ENCODE results near the gene CELSR1. TPM values are rescaled to one million over a fixed set of nuclear protein-coding genes. Genes with fewer than 3 reads are reported as not detected.

CELSR1 gene
- total RNA-seq, 1 experiment from 2014 or later: 33.2 TPM

DNA sequence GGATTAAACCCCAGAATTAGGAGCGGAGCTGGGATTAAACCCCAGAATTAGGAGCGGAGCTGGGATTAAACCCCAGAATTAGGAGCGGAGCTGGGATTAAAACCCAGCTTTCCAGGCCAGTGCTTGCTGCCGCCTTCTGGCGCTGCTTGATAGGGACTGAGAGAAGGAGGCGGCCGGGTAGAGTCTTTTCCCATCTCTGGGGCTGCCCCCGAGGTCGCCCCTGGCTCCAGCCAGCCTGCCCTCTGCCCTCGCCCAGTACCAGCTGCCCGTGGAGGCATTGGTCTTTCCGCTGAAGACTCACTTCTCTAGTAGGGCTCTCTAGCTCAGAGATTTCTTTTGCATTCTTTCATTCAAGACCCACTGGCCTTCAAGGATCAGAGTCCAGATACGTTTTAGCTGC, 196.7 kb downstream of the CELSR1 start:
- intact Hi-C loops (cut with micrococcal nuclease; ENCODE audit: unreplicated experiment): no loop called here
- TF ChIP-seq, protein P1, sequence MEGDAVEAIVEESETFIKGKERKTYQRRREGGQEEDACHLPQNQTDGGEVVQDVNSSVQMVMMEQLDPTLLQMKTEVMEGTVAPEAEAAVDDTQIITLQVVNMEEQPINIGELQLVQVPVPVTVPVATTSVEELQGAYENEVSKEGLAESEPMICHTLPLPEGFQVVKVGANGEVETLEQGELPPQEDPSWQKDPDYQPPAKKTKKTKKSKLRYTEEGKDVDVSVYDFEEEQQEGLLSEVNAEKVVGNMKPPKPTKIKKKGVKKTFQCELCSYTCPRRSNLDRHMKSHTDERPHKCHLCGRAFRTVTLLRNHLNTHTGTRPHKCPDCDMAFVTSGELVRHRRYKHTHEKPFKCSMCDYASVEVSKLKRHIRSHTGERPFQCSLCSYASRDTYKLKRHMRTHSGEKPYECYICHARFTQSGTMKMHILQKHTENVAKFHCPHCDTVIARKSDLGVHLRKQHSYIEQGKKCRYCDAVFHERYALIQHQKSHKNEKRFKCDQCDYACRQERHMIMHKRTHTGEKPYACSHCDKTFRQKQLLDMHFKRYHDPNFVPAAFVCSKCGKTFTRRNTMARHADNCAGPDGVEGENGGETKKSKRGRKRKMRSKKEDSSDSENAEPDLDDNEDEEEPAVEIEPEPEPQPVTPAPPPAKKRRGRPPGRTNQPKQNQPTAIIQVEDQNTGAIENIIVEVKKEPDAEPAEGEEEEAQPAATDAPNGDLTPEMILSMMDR (IDR thresholded peaks at IDR 0.05; ENCODE audit: insufficient read depth in 1 of 2, low read depth in 1 of 2, low read length in 1 of 2, severe bottlenecking in 1 of 2, unreplicated experiment in 1 of 2): no peak
- Mint-ChIP-seq H3K27me3 (ENCODE audit: insufficient read depth, unreplicated experiment) (no peaks in the 10 kb centered on the region), H3K9me3 (ENCODE audit: unreplicated experiment) (no peaks in the 10 kb centered on the region), H3K36me3 (ENCODE audit: insufficient read depth, unreplicated experiment) (peaks cover 95% of the 10 kb centered on the region), H3K4me3 (ENCODE audit: unreplicated experiment) (no peak overlapping the region), H3K4me1 (ENCODE audit: low read depth, unreplicated experiment) (peaks cover 9% of the 10 kb centered on the region), H3K27ac (ENCODE audit: unreplicated experiment) (no peak overlapping the region)
- no peaks in the 10 kb centered on the region for H3K27me3 ChIP-seq (replicated peaks; ENCODE audit: control insufficient read depth, insufficient read depth, low read length)
- DNase-seq: no peak
- peaks cover 6% of the 10 kb centered on the region; the same call in 1 of the 2 replicates for H3K36me3 ChIP-seq (ENCODE audit: control insufficient read depth, insufficient read depth, low read length)
- no peaks in the 10 kb centered on the region for H3K4me1 ChIP-seq
- CTCF ChIA-PET: no interaction called here
- no TSS peak for BruUV-seq (replicated peaks)
- H3K4me3 ChIP-seq (ENCODE audit: low read depth, low read length): no peak overlapping the region
- H3K9me3 ChIP-seq: no peaks in the 10 kb centered on the region
- POLR2A ChIA-PET: interaction anchor here (0.7 kb wide), 1 partner anchor 1336 kb away, joined by 4 read pairs; no protein-coding TSS in a partner anchor

DNA sequence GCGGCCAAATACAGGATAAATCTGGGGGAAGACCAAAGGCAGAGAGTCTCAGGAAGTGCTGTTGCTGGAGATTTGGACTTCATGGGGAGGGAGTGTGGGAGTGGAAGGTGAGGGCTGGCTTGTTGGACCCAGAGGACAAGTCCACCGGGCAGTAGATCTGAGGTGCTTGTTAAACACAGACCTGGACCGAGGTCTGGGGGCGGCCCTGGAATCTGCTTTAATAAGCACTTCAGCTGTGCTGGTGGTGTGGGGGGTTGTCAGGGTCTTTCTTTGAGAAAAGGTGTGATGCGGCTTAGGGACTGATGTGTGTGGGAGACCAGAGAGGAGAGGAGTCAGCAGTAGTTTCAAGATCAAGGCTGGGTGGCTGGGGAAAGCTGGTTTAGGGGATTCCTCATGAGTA, 197.5 kb downstream of the CELSR1 start:
- DNase-seq: no peak
- CTCF ChIA-PET: no interaction called here

DNA sequence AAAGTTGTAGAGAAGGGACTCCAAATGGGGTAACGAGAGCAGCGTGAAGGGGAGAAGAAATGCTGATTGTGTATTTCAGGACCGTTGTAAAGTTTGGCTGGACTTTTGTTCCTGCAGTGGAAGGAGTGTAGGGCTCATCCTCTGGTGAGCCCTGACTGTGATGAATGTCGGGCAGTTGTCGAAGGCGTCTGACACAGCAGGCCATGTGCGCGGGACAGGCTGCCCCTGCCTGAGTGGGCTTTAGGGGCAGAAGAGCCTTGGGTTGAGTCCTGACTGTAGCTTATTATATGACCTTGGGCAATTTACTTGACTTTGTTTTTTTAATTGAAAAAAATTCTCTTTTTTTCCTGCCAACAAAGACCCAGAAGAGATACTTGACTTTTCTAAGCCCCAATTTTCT, 198.8 kb downstream of the CELSR1 start:
- H3K9me3 ChIP-seq: no peaks in the 10 kb centered on the region
- ChIA-PET CTCF (no interaction called here), POLR2A (no interaction called here)
- Mint-ChIP-seq H3K27ac (ENCODE audit: unreplicated experiment) (no peak overlapping the region), H3K4me1 (ENCODE audit: low read depth, unreplicated experiment) (peaks cover 18% of the 10 kb centered on the region), H3K27me3 (ENCODE audit: insufficient read depth, unreplicated experiment) (no peaks in the 10 kb centered on the region), H3K9me3 (ENCODE audit: unreplicated experiment) (no peaks in the 10 kb centered on the region), H3K36me3 (ENCODE audit: insufficient read depth, unreplicated experiment) (peaks cover 94% of the 10 kb centered on the region), H3K4me3 (ENCODE audit: unreplicated experiment) (no peak overlapping the region)
- peaks cover 7% of the 10 kb centered on the region; the same call in 1 of the 2 replicates for H3K4me1 ChIP-seq
- H3K4me3 ChIP-seq (ENCODE audit: low read depth, low read length): no peak overlapping the region
- no peak for DNase-seq
- no TSS peak for BruUV-seq (replicated peaks)
- H3K36me3 ChIP-seq (ENCODE audit: control insufficient read depth, insufficient read depth, low read length): peaks cover 6% of the 10 kb centered on the region; the same call in 1 of the 2 replicates
- H3K27me3 ChIP-seq (replicated peaks; ENCODE audit: control insufficient read depth, insufficient read depth, low read length): no peaks in the 10 kb centered on the region
- intact Hi-C loops (cut with micrococcal nuclease; ENCODE audit: unreplicated experiment): no loop called here
- TF ChIP-seq, protein P1 (IDR thresholded peaks at IDR 0.05; ENCODE audit: insufficient read depth in 1 of 2, low read depth in 1 of 2, low read length in 1 of 2, severe bottlenecking in 1 of 2, unreplicated experiment in 1 of 2): no peak

More for the DNA sequence above, 197.5 kb downstream of the CELSR1 start:
- H3K27me3 Mint-ChIP-seq (ENCODE audit: insufficient read depth, unreplicated experiment): no peaks in the 10 kb centered on the region
- no peak overlapping the region for H3K27ac Mint-ChIP-seq (ENCODE audit: unreplicated experiment)
- no peak overlapping the region for H3K4me3 ChIP-seq (ENCODE audit: low read depth, low read length)
- H3K27me3 ChIP-seq (replicated peaks; ENCODE audit: control insufficient read depth, insufficient read depth, low read length): no peaks in the 10 kb centered on the region
- TF ChIP-seq, protein P1 (IDR thresholded peaks at IDR 0.05; ENCODE audit: insufficient read depth in 1 of 2, low read depth in 1 of 2, low read length in 1 of 2, severe bottlenecking in 1 of 2, unreplicated experiment in 1 of 2): no peak
- H3K9me3 ChIP-seq: no peaks in the 10 kb centered on the region
- intact Hi-C loops (cut with micrococcal nuclease; ENCODE audit: unreplicated experiment): no loop called here
- peaks cover 6% of the 10 kb centered on the region; the same call in 1 of the 2 replicates for H3K36me3 ChIP-seq (ENCODE audit: control insufficient read depth, insufficient read depth, low read length)
- BruUV-seq (replicated peaks): no TSS peak
- H3K4me1 Mint-ChIP-seq (ENCODE audit: low read depth, unreplicated experiment): peaks cover 9% of the 10 kb centered on the region
- H3K9me3 Mint-ChIP-seq (ENCODE audit: unreplicated experiment): no peaks in the 10 kb centered on the region
- no peaks in the 10 kb centered on the region for H3K4me1 ChIP-seq
- peaks cover 97% of the 10 kb centered on the region for H3K36me3 Mint-ChIP-seq (ENCODE audit: insufficient read depth, unreplicated experiment)
- POLR2A ChIA-PET: interaction anchor here (0.7 kb wide), 1 partner anchor 1337 kb away, joined by 4 read pairs; no protein-coding TSS in a partner anchor
- H3K4me3 Mint-ChIP-seq (ENCODE audit: unreplicated experiment): no peak overlapping the region
